ENCODE measurements around the gene PHACTR1. TPM values are rescaled to one million over a fixed set of nuclear protein-coding genes. Genes with fewer than 3 reads are reported as not detected.

Gene PHACTR1
- polyA plus RNA-seq, 3 donors, result 6.1 to 26.9 (median 7.6) TPM

- no peaks in the 10 kb centered on the region for H4K20me1 ChIP-seq (ENCODE audit: insufficient read depth, low read length)
- H3K27me3 Mint-ChIP-seq (ENCODE audit: low read depth in 3 of 3), result peaks cover 0 to 6% (median 0%) of the 10 kb centered on the region in 3 donors
- no peak for TF ChIP-seq CTCF (IDR thresholded peaks at IDR 0.05)
- H3K4me2 ChIP-seq (replicated peaks; ENCODE audit: extremely low read depth, low read length, poor library complexity, severe bottlenecking), result peak overlapping the region; percentile 37
- peaks cover 41 to 44% of the 10 kb centered on the region in 2 donors for H3K4me1 ChIP-seq (ENCODE audit: control insufficient read depth in 1 of 2, insufficient read depth in 2 of 2, low read length in 2 of 2)
- H3K9ac ChIP-seq (ENCODE audit: insufficient read depth, low read length, poor library complexity, severe bottlenecking), result peak overlapping the region; percentile 54
- H3K4me1 Mint-ChIP-seq, result peaks cover 52% of the 10 kb centered on the region
- intact Hi-C loops (cut with micrococcal nuclease), result loop anchor here (5.0 to 10.0 kb wide), 2 partner anchors 42 to 1989 kb away; no protein-coding TSS in a partner anchor
- no peak for DNase-seq
- H3K9me3 ChIP-seq (replicated peaks in 1 of 2; ENCODE audit: control insufficient read depth in 1 of 2, insufficient read depth in 1 of 2, low read length in 2 of 2), result no peaks in the 10 kb centered on the region
- H3K27ac Mint-ChIP-seq, result peak overlapping the region; percentile 62 to 100 (median 100)
- WGBS (ENCODE audit: insufficient coverage), result 88% methylated on average over 2 of the region's 6 CpGs
- H3K36me3 ChIP-seq (replicated peaks in 1 of 2; ENCODE audit: control insufficient read depth in 1 of 2, insufficient read depth in 2 of 2, low read length in 2 of 2), result peaks cover 17 to 45% of the 10 kb centered on the region in 2 donors
- peak overlapping the region; percentile 96 to 97 for H3K27ac ChIP-seq (ENCODE audit: low read depth in 1 of 2, low read length in 2 of 2)
- peaks cover 62 to 70% of the 10 kb centered on the region in 2 donors for H3K36me3 Mint-ChIP-seq
- H3K9me3 Mint-ChIP-seq, result no peaks in the 10 kb centered on the region
- H2AFZ ChIP-seq (ENCODE audit: insufficient read depth, low read depth, low read length, poor library complexity, severe bottlenecking), result no peak overlapping the region
- no peaks in the 10 kb centered on the region for H3K27me3 ChIP-seq (ENCODE audit: control insufficient read depth in 2 of 2, insufficient read depth in 2 of 2, low read length in 2 of 2)
- H3K79me2 ChIP-seq (ENCODE audit: insufficient read depth, low read length), result no peaks in the 10 kb centered on the region
- H3K4me3 ChIP-seq (replicated peaks in 1 of 3; ENCODE audit: low read depth in 2 of 3, low read length in 3 of 3), result peak overlapping the region in 1 of 3 experiments; percentile 31
- H3K4me3 Mint-ChIP-seq, result no peak overlapping the region
These were observed 587.5 kb downstream of the PHACTR1 start for GRCh38 chr6:13304101-13304500.

GRCh38 chr6:13304580-13305260 is 588.2 kb downstream of the PHACTR1 start:
- H3K4me1 Mint-ChIP-seq, result peaks cover 52% of the 10 kb centered on the region
- peaks cover 0 to 6% (median 0%) of the 10 kb centered on the region in 3 donors for H3K27me3 Mint-ChIP-seq (ENCODE audit: low read depth in 3 of 3)
- Histone ChIP-seq H3K9ac (ENCODE audit: insufficient read depth, low read length, poor library complexity, severe bottlenecking) (no peak overlapping the region), H3K4me3 (replicated peaks in 1 of 3; ENCODE audit: low read depth in 2 of 3, low read length in 3 of 3) (no peak overlapping the region), H3K27me3 (ENCODE audit: control insufficient read depth in 2 of 2, insufficient read depth in 2 of 2, low read length in 2 of 2) (no peaks in the 10 kb centered on the region), H3K4me1 (ENCODE audit: control insufficient read depth in 1 of 2, insufficient read depth in 2 of 2, low read length in 2 of 2) (peaks cover 41 to 44% of the 10 kb centered on the region in 2 donors), H3K36me3 (replicated peaks in 1 of 2; ENCODE audit: control insufficient read depth in 1 of 2, insufficient read depth in 2 of 2, low read length in 2 of 2) (peaks cover 16 to 38% of the 10 kb centered on the region in 2 donors), H3K27ac (ENCODE audit: low read depth in 1 of 2, low read length in 2 of 2) (no peak overlapping the region), H4K20me1 (ENCODE audit: insufficient read depth, low read length) (no peaks in the 10 kb centered on the region), H3K4me2 (replicated peaks; ENCODE audit: extremely low read depth, low read length, poor library complexity, severe bottlenecking) (no peak overlapping the region), H2AFZ (ENCODE audit: insufficient read depth, low read depth, low read length, poor library complexity, severe bottlenecking) (no peak overlapping the region), H3K79me2 (ENCODE audit: insufficient read depth, low read length) (no peaks in the 10 kb centered on the region), H3K9me3 (replicated peaks in 1 of 2; ENCODE audit: control insufficient read depth in 1 of 2, insufficient read depth in 1 of 2, low read length in 2 of 2) (no peaks in the 10 kb centered on the region)
- H3K4me3 Mint-ChIP-seq, result no peak overlapping the region
- H3K27ac Mint-ChIP-seq, result peak overlapping the region; percentile 62 to 100 (median 100)
- no peaks in the 10 kb centered on the region for H3K9me3 Mint-ChIP-seq
- TF ChIP-seq CTCF (IDR thresholded peaks at IDR 0.05), result no peak
- WGBS (ENCODE audit: insufficient coverage), result 87% methylated on average over 9 of the region's 11 CpGs
- H3K36me3 Mint-ChIP-seq, result peaks cover 60 to 69% of the 10 kb centered on the region in 2 donors
- DNase-seq, result peak in 1 of 3 donors; percentile 31
- intact Hi-C loops (cut with micrococcal nuclease), result loop anchor here (5.0 to 10.0 kb wide), 2 partner anchors 42 to 1990 kb away; no protein-coding TSS in a partner anchor

All from CD14-positive monocyte (primary cell).